ENCODE results near the gene DIAPH2. TPM values are rescaled to one million over a fixed set of nuclear protein-coding genes. Genes with fewer than 3 reads are reported as not detected.

DIAPH2 gene
- total and polyA plus RNA-seq, 4 donors = 3.0 to 19.7 (median 11.3) TPM

- Histone ChIP-seq H3K27ac (ENCODE audit: low read depth, low read length) (no peak overlapping the region), H3K4me1 (ENCODE audit: control insufficient read depth, insufficient read depth, low read length) (no peaks in the 10 kb centered on the region), H3K27me3 (ENCODE audit: control insufficient read depth, insufficient read depth, low read length) (no peaks in the 10 kb centered on the region), H3K9me3 (ENCODE audit: control insufficient read depth, insufficient read depth, low read length) (no peaks in the 10 kb centered on the region), H3K4me3 (ENCODE audit: low read depth, low read length) (no peak overlapping the region), H3K36me3 (ENCODE audit: control insufficient read depth, insufficient read depth, low read length) (no peaks in the 10 kb centered on the region)
- no peak for DNase-seq (ENCODE audit: low read depth in 4 of 6, low spot score in 6 of 6)
These were observed 389.8 kb downstream of the DIAPH2 start for GRCh38 chrX:97074400-97074799.

DNA sequence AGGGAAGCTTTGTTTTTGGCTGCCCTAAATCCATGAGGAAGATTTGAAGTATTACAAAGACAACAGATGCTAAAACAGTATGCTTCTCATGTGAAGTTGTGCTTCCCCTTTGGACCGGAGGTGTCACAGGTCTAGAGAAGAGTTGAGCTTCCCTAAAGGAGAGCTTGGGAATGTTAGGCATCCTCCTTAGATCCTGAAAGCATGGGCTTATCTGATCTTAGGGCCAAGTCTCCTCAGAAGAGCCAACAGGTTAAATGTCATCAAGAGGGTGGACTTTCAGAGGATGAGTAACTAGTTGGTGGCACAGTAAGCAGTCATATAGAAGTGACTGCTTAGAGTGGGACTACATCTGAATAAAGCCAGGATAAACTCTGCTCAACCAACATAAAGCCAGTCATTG, 404.5 kb downstream of the DIAPH2 start:
- Histone ChIP-seq H3K36me3 (ENCODE audit: control insufficient read depth, insufficient read depth, low read length) (no peaks in the 10 kb centered on the region), H3K4me3 (ENCODE audit: low read depth, low read length) (no peak overlapping the region), H3K27ac (ENCODE audit: low read depth, low read length) (no peak overlapping the region), H3K4me1 (ENCODE audit: control insufficient read depth, insufficient read depth, low read length) (no peaks in the 10 kb centered on the region), H3K9me3 (ENCODE audit: control insufficient read depth, insufficient read depth, low read length) (no peaks in the 10 kb centered on the region), H3K27me3 (ENCODE audit: control insufficient read depth, insufficient read depth, low read length) (no peaks in the 10 kb centered on the region)
- WGBS (ENCODE audit: insufficient coverage) = 89% methylated on average over 1 of the region's 1 CpG
- DNase-seq (ENCODE audit: low read depth in 4 of 6, low spot score in 6 of 6) = no peak

DNA sequence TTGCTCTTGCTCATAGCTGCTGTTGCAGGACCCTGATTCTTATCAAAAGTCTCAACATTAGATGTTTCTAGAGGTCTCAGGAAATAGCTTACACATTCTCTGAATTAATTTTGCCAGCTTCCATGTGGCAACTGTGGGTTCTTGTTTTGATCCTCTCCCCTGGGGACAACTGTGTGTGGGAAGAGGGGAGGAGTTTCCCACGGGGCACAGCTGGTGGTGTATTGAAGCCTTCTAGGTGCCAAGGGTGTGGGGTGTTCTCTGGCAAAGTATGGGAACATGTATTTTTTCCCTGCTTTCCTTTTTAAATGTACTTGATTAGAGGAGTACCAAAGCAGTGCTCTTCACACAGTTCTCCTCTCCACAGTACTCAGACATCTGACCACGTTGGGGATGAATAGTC, 411.7 kb downstream of the DIAPH2 start:
- Histone ChIP-seq H3K36me3 (ENCODE audit: control insufficient read depth, insufficient read depth, low read length) (no peaks in the 10 kb centered on the region), H3K27ac (ENCODE audit: low read depth, low read length) (no peak overlapping the region), H3K27me3 (ENCODE audit: control insufficient read depth, insufficient read depth, low read length) (peaks cover 3% of the 10 kb centered on the region), H3K9me3 (ENCODE audit: control insufficient read depth, insufficient read depth, low read length) (no peaks in the 10 kb centered on the region), H3K4me3 (ENCODE audit: low read depth, low read length) (no peak overlapping the region), H3K4me1 (ENCODE audit: control insufficient read depth, insufficient read depth, low read length) (no peaks in the 10 kb centered on the region)
- DNase-seq (ENCODE audit: low read depth in 4 of 6, low spot score in 6 of 6) = no peak
- WGBS (ENCODE audit: insufficient coverage) = 46% methylated on average over 2 of the region's 2 CpGs

GRCh38 chrX:97102938-97103337, 418.3 kb downstream of the DIAPH2 start:
- no peaks in the 10 kb centered on the region for H3K36me3 ChIP-seq (ENCODE audit: control insufficient read depth, insufficient read depth, low read length)
- DNase-seq (ENCODE audit: low read depth in 4 of 6, low spot score in 6 of 6) = no peak
- H3K27ac ChIP-seq (ENCODE audit: low read depth, low read length) = no peak overlapping the region
- H3K4me3 ChIP-seq (ENCODE audit: low read depth, low read length) = no peak overlapping the region
- H3K4me1 ChIP-seq (ENCODE audit: control insufficient read depth, insufficient read depth, low read length) = no peaks in the 10 kb centered on the region
- H3K9me3 ChIP-seq (ENCODE audit: control insufficient read depth, insufficient read depth, low read length) = no peaks in the 10 kb centered on the region
- no peaks in the 10 kb centered on the region for H3K27me3 ChIP-seq (ENCODE audit: control insufficient read depth, insufficient read depth, low read length)

DNA sequence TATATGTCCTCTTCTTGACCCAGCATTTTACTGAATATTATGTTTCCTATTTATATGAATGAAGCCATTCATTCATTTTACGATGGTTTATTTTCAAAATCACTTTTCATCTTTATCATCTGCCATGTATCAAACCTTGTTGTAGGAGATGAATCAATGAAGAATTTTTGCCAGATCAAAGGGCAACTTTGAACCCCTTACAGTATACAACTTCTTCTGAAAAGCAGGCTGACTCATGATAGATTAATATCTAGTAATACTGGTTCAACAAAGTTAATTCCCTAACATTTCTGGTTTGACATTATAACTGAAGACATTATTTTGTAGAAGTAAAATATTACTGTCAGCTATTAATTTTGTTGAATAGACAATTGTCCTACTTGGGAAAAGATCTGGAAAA, 425.1 kb downstream of the DIAPH2 start:
- Histone ChIP-seq H3K4me3 (ENCODE audit: low read depth, low read length) (no peak overlapping the region), H3K9me3 (ENCODE audit: control insufficient read depth, insufficient read depth, low read length) (no peaks in the 10 kb centered on the region), H3K4me1 (ENCODE audit: control insufficient read depth, insufficient read depth, low read length) (no peaks in the 10 kb centered on the region), H3K27ac (ENCODE audit: low read depth, low read length) (no peak overlapping the region), H3K27me3 (ENCODE audit: control insufficient read depth, insufficient read depth, low read length) (peaks cover 2% of the 10 kb centered on the region), H3K36me3 (ENCODE audit: control insufficient read depth, insufficient read depth, low read length) (no peaks in the 10 kb centered on the region)
- WGBS (ENCODE audit: insufficient coverage) = no CpG with 5 or more reads among the region's 1 CpG
- no peak for DNase-seq (ENCODE audit: low read depth in 4 of 6, low spot score in 6 of 6)

DNA sequence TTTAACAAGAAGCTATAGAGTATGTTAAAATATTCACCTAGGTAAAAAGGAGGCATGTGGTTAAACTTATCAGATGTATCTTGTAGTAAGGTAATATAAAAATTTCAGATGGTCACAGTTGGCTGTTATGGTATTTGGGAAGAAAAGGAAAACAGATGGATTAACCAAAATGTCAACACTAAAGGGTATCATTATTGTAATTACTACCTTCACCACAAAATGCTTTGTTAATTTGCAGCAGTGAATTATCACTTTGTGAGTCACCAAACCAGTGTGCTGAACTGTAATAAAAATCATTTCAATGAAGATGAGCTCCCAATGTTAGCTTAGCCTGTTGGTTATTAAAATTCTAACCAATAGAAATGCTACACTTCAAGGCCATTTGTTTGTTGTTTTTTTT, 432.9 kb downstream of the DIAPH2 start:
- no peak overlapping the region for H3K4me3 ChIP-seq (ENCODE audit: low read depth, low read length)
- peak in 1 of 6 donors; percentile 22 for DNase-seq (ENCODE audit: low read depth in 4 of 6, low spot score in 6 of 6)
- H3K27ac ChIP-seq (ENCODE audit: low read depth, low read length) = no peak overlapping the region
- peaks cover 1% of the 10 kb centered on the region for H3K9me3 ChIP-seq (ENCODE audit: control insufficient read depth, insufficient read depth, low read length)
- no peaks in the 10 kb centered on the region for H3K4me1 ChIP-seq (ENCODE audit: control insufficient read depth, insufficient read depth, low read length)
- no peaks in the 10 kb centered on the region for H3K36me3 ChIP-seq (ENCODE audit: control insufficient read depth, insufficient read depth, low read length)
- H3K27me3 ChIP-seq (ENCODE audit: control insufficient read depth, insufficient read depth, low read length) = no peaks in the 10 kb centered on the region

GRCh38 chrX:97119474-97120109, 434.9 kb downstream of the DIAPH2 start:
- no peaks in the 10 kb centered on the region for H3K4me1 ChIP-seq (ENCODE audit: control insufficient read depth, insufficient read depth, low read length)
- 91% methylated on average over 10 of the region's 12 CpGs for WGBS (ENCODE audit: insufficient coverage)

DNA sequence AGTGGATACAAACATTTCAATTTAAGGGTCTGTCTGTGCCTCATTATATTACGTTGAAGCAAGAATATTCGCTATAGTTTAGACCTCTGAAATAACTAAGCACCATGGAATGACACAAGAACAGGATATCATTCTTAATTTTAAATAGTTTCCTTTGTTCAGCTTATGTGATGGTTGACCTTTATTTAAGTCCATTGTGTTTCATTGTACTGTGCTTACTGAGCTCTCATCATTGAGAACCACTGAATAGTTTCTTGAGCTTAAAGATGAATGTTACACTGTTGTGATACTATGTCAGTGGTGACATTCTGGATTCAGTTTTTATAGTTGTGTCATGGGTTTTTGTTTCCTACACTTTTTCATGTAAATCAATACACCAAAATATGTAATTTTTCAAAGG, 438.4 kb downstream of the DIAPH2 start:
- Histone ChIP-seq H3K27ac (ENCODE audit: low read depth, low read length) (no peak overlapping the region), H3K4me3 (ENCODE audit: low read depth, low read length) (no peak overlapping the region), H3K36me3 (ENCODE audit: control insufficient read depth, insufficient read depth, low read length) (no peaks in the 10 kb centered on the region), H3K4me1 (ENCODE audit: control insufficient read depth, insufficient read depth, low read length) (no peaks in the 10 kb centered on the region), H3K9me3 (ENCODE audit: control insufficient read depth, insufficient read depth, low read length) (peaks cover 1% of the 10 kb centered on the region), H3K27me3 (ENCODE audit: control insufficient read depth, insufficient read depth, low read length) (no peaks in the 10 kb centered on the region)
- WGBS (ENCODE audit: insufficient coverage) = no CpG with 5 or more reads among the region's 2 CpGs
- DNase-seq (ENCODE audit: low read depth in 4 of 6, low spot score in 6 of 6) = no peak

More at GRCh38 chrX:97119474-97120109, 434.9 kb downstream of the DIAPH2 start:
- Histone ChIP-seq H3K9me3 (ENCODE audit: control insufficient read depth, insufficient read depth, low read length) (peaks cover 1% of the 10 kb centered on the region), H3K36me3 (ENCODE audit: control insufficient read depth, insufficient read depth, low read length) (no peaks in the 10 kb centered on the region), H3K4me3 (ENCODE audit: low read depth, low read length) (no peak overlapping the region), H3K27me3 (ENCODE audit: control insufficient read depth, insufficient read depth, low read length) (no peaks in the 10 kb centered on the region), H3K27ac (ENCODE audit: low read depth, low read length) (no peak overlapping the region)
- no peak for DNase-seq (ENCODE audit: low read depth in 4 of 6, low spot score in 6 of 6)

GRCh38 chrX:97126020-97126419, 441.4 kb downstream of the DIAPH2 start:
- DNase-seq (ENCODE audit: low read depth in 4 of 6, low spot score in 6 of 6) = peak in 1 of 6 donors; percentile 8
- Histone ChIP-seq H3K4me1 (ENCODE audit: control insufficient read depth, insufficient read depth, low read length) (no peaks in the 10 kb centered on the region), H3K9me3 (ENCODE audit: control insufficient read depth, insufficient read depth, low read length) (no peaks in the 10 kb centered on the region), H3K36me3 (ENCODE audit: control insufficient read depth, insufficient read depth, low read length) (no peaks in the 10 kb centered on the region), H3K4me3 (ENCODE audit: low read depth, low read length) (no peak overlapping the region), H3K27me3 (ENCODE audit: control insufficient read depth, insufficient read depth, low read length) (no peaks in the 10 kb centered on the region), H3K27ac (ENCODE audit: low read depth, low read length) (no peak overlapping the region)
- WGBS (ENCODE audit: insufficient coverage) = 71% methylated on average over 1 of the region's 3 CpGs

- no peak overlapping the region for H3K27ac ChIP-seq (ENCODE audit: low read depth, low read length)
- WGBS (ENCODE audit: insufficient coverage) = 88% methylated on average over 5 of the region's 6 CpGs
- H3K27me3 ChIP-seq (ENCODE audit: control insufficient read depth, insufficient read depth, low read length) = peaks cover 2% of the 10 kb centered on the region
- no peaks in the 10 kb centered on the region for H3K4me1 ChIP-seq (ENCODE audit: control insufficient read depth, insufficient read depth, low read length)
- no peak overlapping the region for H3K4me3 ChIP-seq (ENCODE audit: low read depth, low read length)
- no peaks in the 10 kb centered on the region for H3K9me3 ChIP-seq (ENCODE audit: control insufficient read depth, insufficient read depth, low read length)
- DNase-seq (ENCODE audit: low read depth in 4 of 6, low spot score in 6 of 6) = no peak
- H3K36me3 ChIP-seq (ENCODE audit: control insufficient read depth, insufficient read depth, low read length) = no peaks in the 10 kb centered on the region
These were observed 448.2 kb downstream of the DIAPH2 start for GRCh38 chrX:97132664-97133415.

Measured in spinal cord (tissue), 10 donors.